Measurements from ENCODE around the gene NOXO1. TPM values are rescaled to one million over a fixed set of nuclear protein-coding genes. Genes with fewer than 3 reads are reported as not detected.

The NOXO1 gene
- total and polyA plus RNA-seq, 9 of the 15 experiments (the other 6 are each of a cell fraction or from before 2014, with no cell fraction given), result not detected

GRCh38 chr16:1942047-1942809 is 39.0 kb downstream of the NOXO1 start (continued):
- no peak for TF ChIP-seq RFX5 (IDR thresholded peaks at IDR 0.05; ENCODE audit: low read depth, low read length)
- TF ChIP-seq BCOR (IDR thresholded peaks at IDR 0.05), result no peak
- no peak for TF ChIP-seq HDGF (IDR thresholded peaks at IDR 0.05)
- TF ChIP-seq EP400 (IDR thresholded peaks at IDR 0.05), result peak; percentile 48; the same call in 1 of the 2 replicates
- TF ChIP-seq KLF6 (CRISPR knock-in tag; IDR thresholded peaks at IDR 0.05; ENCODE audit: borderline replicate concordance), result no peak
- TF ChIP-seq ETV5 (CRISPR knock-in tag; IDR thresholded peaks at IDR 0.05; ENCODE audit: low read depth), result no peak
- TF ChIP-seq PHF20 (IDR thresholded peaks at IDR 0.05; ENCODE audit: partially characterized antibody), result no peak
- TF ChIP-seq GABPB1 (CRISPR knock-in tag; IDR thresholded peaks at IDR 0.05), result no peak
- peak; percentile 11; the same call in 1 of the 2 replicates for TF ChIP-seq ESRRA (IDR thresholded peaks at IDR 0.05; ENCODE audit: borderline replicate concordance, low read depth)

GRCh38 chr16:1941162-1942046 is 39.9 kb downstream of the NOXO1 start:
- H2AFZ ChIP-seq (ENCODE audit: low read depth, low read length), result 0 out of 2 replicates have a peak overlapping the region, but pooled peaks have one; percentile 49
- H3K9me3 ChIP-seq (replicated peaks; ENCODE audit: control insufficient read depth, insufficient read depth, low read depth, low read length), result no peaks in the 10 kb centered on the region
- H3K4me3 ChIP-seq, result peak overlapping the region; percentile 78
- POLR2A ChIA-PET, result interaction anchor here (0.7 to 1.6 kb wide), 7 partner anchors 9 to 213 kb away, joined by 3 to 7 read pairs (median 4); partner anchors contain the start of gene RPS2
- H3K9ac ChIP-seq (ENCODE audit: insufficient read depth in 1 of 2, low read depth in 2 of 2, low read length in 2 of 2), result peak overlapping the region; percentile 63 to 91
- BruUV-seq (replicated peaks), result no TSS peak
- FAIRE-seq (no peak), DNase-seq (ENCODE audit: extremely low read depth in 1 of 4, low spot score in 3 of 4) (peak in 3 of 4 experiments; percentile 56 to 75 (median 66)), ATAC-seq (peak; percentile 25)
- peak overlapping the region; percentile 51 for H3K27ac ChIP-seq (ENCODE audit: extremely low read depth, low read depth, low read length)
- H4K20me1 ChIP-seq (replicated peaks; ENCODE audit: control insufficient read depth, insufficient read depth, low read length), result peaks cover 7% of the 10 kb centered on the region
- in situ Hi-C loops (cut with MboI) (no loop called here), intact Hi-C loops (cut with micrococcal nuclease) (loop anchor here (2.0 kb wide), 1 partner anchor 23 kb away; the partner anchor contains the start of gene RPS2)
- no peaks in the 10 kb centered on the region for H3K27me3 ChIP-seq (ENCODE audit: control insufficient read depth in 2 of 2, insufficient read depth in 2 of 2, low read length in 2 of 2)
- peaks cover 29 to 66% of the 10 kb centered on the region in 2 experiments for H3K4me1 ChIP-seq (replicated peaks in 1 of 2; ENCODE audit: control insufficient read depth in 2 of 2, insufficient read depth in 2 of 2, low read length in 2 of 2)
- H3K9me1 ChIP-seq (ENCODE audit: control insufficient read depth, insufficient read depth, low read length), result peaks cover 8% of the 10 kb centered on the region
- peak overlapping the region; percentile 84 for H3K4me2 ChIP-seq (ENCODE audit: insufficient read depth, low read length)
- peaks cover 20% of the 10 kb centered on the region for H3K79me2 ChIP-seq (ENCODE audit: control insufficient read depth, insufficient read depth, low read length)
- CTCF ChIA-PET (ENCODE audit: low intra/inter-chr PET ratio), result no interaction called here
- 54% methylated on average over 27 of the region's 30 CpGs for WGBS (ENCODE audit: insufficient coverage, low coverage, missing lambda C conversion rate)
- peaks cover 37% of the 10 kb centered on the region; the same call in 2 of the 3 replicates for H3K36me3 ChIP-seq (ENCODE audit: control insufficient read depth, insufficient read depth, low read length)
- TF ChIP-seq CEBPB (tag; IDR thresholded peaks at IDR 0.05) (peak; percentile 90), CEBPG (CRISPR knock-in tag; IDR thresholded peaks at IDR 0.05) (no peak), CEBPG (tag; conservative IDR thresholded peaks at IDR 0.05 in 1 of 2, IDR thresholded peaks at IDR 0.05 in 1 of 2) (0 out of 4 replicates have a peak, but pooled peaks of 1 of the 2 experiments have one; percentile 6), SP1 (CRISPR knock-in tag; IDR thresholded peaks at IDR 0.05) (0 out of 2 replicates have a peak, but pooled peaks have one; percentile 2), BHLHE40 (IDR thresholded peaks at IDR 0.05; ENCODE audit: low read length) (peak; percentile 86), NFE2 (IDR thresholded peaks at IDR 0.05; ENCODE audit: low read depth) (peak; percentile 11; the same call in 1 of the 2 replicates), MECOM (CRISPR knock-in tag; IDR thresholded peaks at IDR 0.05) (no peak), SIN3B (IDR thresholded peaks at IDR 0.05; ENCODE audit: low read depth) (no peak)
- TF ChIP-seq, protein P1, sequence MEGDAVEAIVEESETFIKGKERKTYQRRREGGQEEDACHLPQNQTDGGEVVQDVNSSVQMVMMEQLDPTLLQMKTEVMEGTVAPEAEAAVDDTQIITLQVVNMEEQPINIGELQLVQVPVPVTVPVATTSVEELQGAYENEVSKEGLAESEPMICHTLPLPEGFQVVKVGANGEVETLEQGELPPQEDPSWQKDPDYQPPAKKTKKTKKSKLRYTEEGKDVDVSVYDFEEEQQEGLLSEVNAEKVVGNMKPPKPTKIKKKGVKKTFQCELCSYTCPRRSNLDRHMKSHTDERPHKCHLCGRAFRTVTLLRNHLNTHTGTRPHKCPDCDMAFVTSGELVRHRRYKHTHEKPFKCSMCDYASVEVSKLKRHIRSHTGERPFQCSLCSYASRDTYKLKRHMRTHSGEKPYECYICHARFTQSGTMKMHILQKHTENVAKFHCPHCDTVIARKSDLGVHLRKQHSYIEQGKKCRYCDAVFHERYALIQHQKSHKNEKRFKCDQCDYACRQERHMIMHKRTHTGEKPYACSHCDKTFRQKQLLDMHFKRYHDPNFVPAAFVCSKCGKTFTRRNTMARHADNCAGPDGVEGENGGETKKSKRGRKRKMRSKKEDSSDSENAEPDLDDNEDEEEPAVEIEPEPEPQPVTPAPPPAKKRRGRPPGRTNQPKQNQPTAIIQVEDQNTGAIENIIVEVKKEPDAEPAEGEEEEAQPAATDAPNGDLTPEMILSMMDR (IDR thresholded peaks at IDR 0.05 in 2 of 3, conservative IDR thresholded peaks at IDR 0.05 in 1 of 3; ENCODE audit: insufficient read depth in 2 of 3, low read depth in 1 of 3, low read length in 3 of 3), result peak; percentile 52 to 56 (median 56); a peak in 4 of 6 replicates

Data from K562 (cell line).